Neural cell (in vitro differentiated cells): ENCODE data around the gene IL23A. TPM values are rescaled to one million over a fixed set of nuclear protein-coding genes. Genes with fewer than 3 reads are reported as not detected.

ENCODE experiments used
- H2AFZ ChIP-seq: fragments of 200-600, 300-800 bp; sonication (generic), shearing (Covaris generic); 2 replicates; pipeline ENCODE4 v1.6.0; 2014; ENCODE audit warnings: low read depth, mild to moderate bottlenecking, antibody characterized with exemption, low read length, moderate library complexity
- H3F3A ChIP-seq: fragments of 200-600 bp; shearing (Covaris generic); 2 replicates; pipeline ENCODE4 v1.6.1; 2016; ENCODE audit warnings: mild to moderate bottlenecking, moderate library complexity, mixed read lengths, antibody characterized with exemption, low read length; ENCODE audit not compliant: insufficient read depth, poor library complexity, severe bottlenecking
- H3K27ac ChIP-seq: fragments of 200-600, 300-800 bp; sonication (generic), shearing (Covaris generic); 2 replicates; pipeline ENCODE4 v1.5.1; 2014; ENCODE audit warnings: mild to moderate bottlenecking, low read length, moderate library complexity
- H3K27me3 ChIP-seq: fragments of 300-800, 200-600 bp; sonication (generic), shearing (Covaris generic); 2 replicates; pipeline ENCODE4 v1.6.0; 2014; ENCODE audit warnings: mild to moderate bottlenecking, low read depth, low read length, moderate library complexity; ENCODE audit not compliant: insufficient read depth
- H3K36me3 ChIP-seq: fragments of 300-800, 200-600 bp; sonication (generic), shearing (Covaris generic); 2 replicates; pipeline ENCODE4 v1.5.1; 2014; ENCODE audit warnings: mild to moderate bottlenecking, antibody characterized with exemption, low read length, moderate library complexity; ENCODE audit not compliant: insufficient read depth
- H3K4me2 ChIP-seq: fragments of 300-800, 200-600 bp; sonication (generic), shearing (Covaris generic); 2 replicates; pipeline ENCODE4 v1.6.0; 2014; ENCODE audit warnings: mild to moderate bottlenecking, low read length
- H3K4me3 ChIP-seq: fragments of 300-800, 200-600 bp; sonication (generic), shearing (Covaris generic); 2 replicates; pipeline ENCODE4 v1.5.1; 2014; ENCODE audit warnings: mild to moderate bottlenecking, low read length, moderate library complexity
- H3K79me2 ChIP-seq: fragments of 200-600 bp; shearing (Covaris generic); replicated peaks from 2 replicates; pipeline ENCODE4 v1.6.0; 2014; ENCODE audit warnings: mild to moderate bottlenecking, low read length, moderate library complexity; ENCODE audit not compliant: insufficient read depth
- H3K9ac ChIP-seq: fragments of 300-800, 200-600 bp; sonication (generic), shearing (Covaris generic); 2 replicates; pipeline ENCODE4 v1.6.1; 2016; ENCODE audit warnings: mild to moderate bottlenecking, low read length, mixed read lengths
- H3K9me2 ChIP-seq: fragments of 200-600 bp; shearing (Covaris generic); 2 replicates; pipeline ENCODE4 v1.6.1; 2016; ENCODE audit warnings: mild to moderate bottlenecking, low read length, mixed read lengths; ENCODE audit not compliant: insufficient read depth
- H3K9me3 ChIP-seq: fragments of 200-600, 300-800 bp; sonication (generic), shearing (Covaris generic); 2 replicates; pipeline ENCODE4 v1.6.1; 2016; ENCODE audit warnings: mild to moderate bottlenecking, mixed run types, low read length, moderate library complexity, mixed read lengths
- H4K20me1 ChIP-seq: fragments of 200-600 bp; shearing (Covaris generic); 2 replicates; pipeline ENCODE4 v1.6.1; 2016; ENCODE audit warnings: mild to moderate bottlenecking, mixed run types; ENCODE audit not compliant: insufficient read depth
- CTCF ChIP-seq: fragments of 450-650 bp; IDR thresholded peaks from 2 replicates; pipeline ENCODE4 v1.5.1; 2014; ENCODE audit warnings: antibody characterized with exemption, mild to moderate bottlenecking, moderate library complexity; ENCODE audit not compliant: poor library complexity, severe bottlenecking
- EP300 ChIP-seq: fragments of 450-650 bp; conservative IDR thresholded peaks from 2 replicates; pipeline ENCODE4 v1.6.1; 2014; ENCODE audit warnings: antibody characterized with exemption, mild to moderate bottlenecking, moderate library complexity; ENCODE audit not compliant: poor library complexity, severe bottlenecking
- EZH2 ChIP-seq: fragments of 200-600, 300-800 bp; shearing (Covaris generic), sonication (generic); IDR thresholded peaks from 2 replicates; pipeline ENCODE4 v1.6.1; 2014; ENCODE audit warnings: antibody characterized with exemption, low read length, borderline replicate concordance, mild to moderate bottlenecking; ENCODE audit not compliant: insufficient read depth, poor library complexity, severe bottlenecking
- MXI1 ChIP-seq: fragments of 450-650 bp; conservative IDR thresholded peaks from 2 replicates; pipeline ENCODE4 v1.6.1; 2014; ENCODE audit warnings: antibody characterized with exemption, mild to moderate bottlenecking; ENCODE audit not compliant: poor library complexity, severe bottlenecking
- POLR2AphosphoS5 ChIP-seq: IDR thresholded peaks from 2 replicates; pipeline ENCODE4 v1.6.1; 2012
- RAD21 ChIP-seq: fragments of 450-650 bp; conservative IDR thresholded peaks from 2 replicates; pipeline ENCODE4 v1.6.1; 2014; ENCODE audit warnings: antibody characterized with exemption, mild to moderate bottlenecking, moderate library complexity
- REST ChIP-seq: IDR thresholded peaks from 2 replicates; pipeline ENCODE4 v1.6.1; 2012; ENCODE audit warnings: borderline replicate concordance
- SMC3 ChIP-seq: fragments of 450-650 bp; conservative IDR thresholded peaks from 2 replicates; pipeline ENCODE4 v1.6.1; 2014; ENCODE audit warnings: antibody characterized with exemption, mild to moderate bottlenecking, moderate library complexity; ENCODE audit not compliant: poor library complexity
- TAF1 ChIP-seq: IDR thresholded peaks from 2 replicates; pipeline ENCODE4 v1.6.1; 2012; ENCODE audit warnings: low read depth
- polyA plus RNA-seq: library from polyadenylated mRNA; depleted of rRNA; stranded (reverse); fragments of >200 nt; gene quantifications from 2 replicates; pipeline ENCODE4 v1.2.3, GENCODE V29; 2014

Gene IL23A
- polyA plus RNA-seq, 1 donor from 2014 or later = 0.31 TPM

- Histone ChIP-seq H3K79me2 (no peaks in the 10 kb centered on the region), H3K9me2 (no peaks in the 10 kb centered on the region), H3K9ac (no peak overlapping the region), H3K27ac (no peak overlapping the region), H3K9me3 (peaks cover 3% of the 10 kb centered on the region), H3F3A (no peaks in the 10 kb centered on the region), H3K27me3 (no peaks in the 10 kb centered on the region), H4K20me1 (no peaks in the 10 kb centered on the region), H2AFZ (no peak overlapping the region), H3K4me3 (no peak overlapping the region), H3K36me3 (no peaks in the 10 kb centered on the region), H3K4me2 (no peak overlapping the region)
- TF ChIP-seq POLR2AphosphoS5 = no peak
- no peak for TF ChIP-seq REST
Measured at GRCh38 chr12:56377310-56377988, 38.8 kb downstream of the IL23A start.

GRCh38 chr12:56377989-56378316, 39.3 kb downstream of the IL23A start:
- no peaks in the 10 kb centered on the region for H4K20me1 ChIP-seq
- no peaks in the 10 kb centered on the region for H3F3A ChIP-seq
- no peak overlapping the region for H3K9ac ChIP-seq
- no peaks in the 10 kb centered on the region for H3K36me3 ChIP-seq
- no peak overlapping the region for H2AFZ ChIP-seq
- no peak for TF ChIP-seq EP300
- no peak for TF ChIP-seq CTCF
- no peak for TF ChIP-seq SMC3
- TF ChIP-seq EZH2 = no peak
- TF ChIP-seq RAD21 = no peak
- no peak for TF ChIP-seq POLR2AphosphoS5
- no peak for TF ChIP-seq MXI1
- TF ChIP-seq TAF1 = no peak
- TF ChIP-seq REST = no peak
- H3K9me3 ChIP-seq = peaks cover 3% of the 10 kb centered on the region
- H3K9me2 ChIP-seq = no peaks in the 10 kb centered on the region
- no peaks in the 10 kb centered on the region for H3K79me2 ChIP-seq
- no peak overlapping the region for H3K4me2 ChIP-seq
- H3K4me3 ChIP-seq = no peak overlapping the region
- no peak overlapping the region for H3K27ac ChIP-seq
- H3K27me3 ChIP-seq = no peaks in the 10 kb centered on the region
